Gastroesophageal sphincter (tissue), 4 donors: ENCODE data around the gene PRRX2. TPM values are rescaled to one million over a fixed set of nuclear protein-coding genes. Genes with fewer than 3 reads are reported as not detected.

ENCODE experiments used
- ATAC-seq: fragments of 150-250 bp; one replicate; pipeline ENCODE4 v1.9.1; 2016; ENCODE audit warnings: mild to moderate bottlenecking, moderate library complexity
- H3K27ac ChIP-seq, 4 donors: fragments of 200-600 bp; sonication (generic) in 3 of 4; 1 replicate in 3 of 4; 2 replicates in 1 of 4; pipeline ENCODE4 v1.5.1; 2016 to 2019
- H3K27me3 ChIP-seq: fragments of 200-600 bp; sonication (generic); one replicate; pipeline ENCODE4 v1.5.1; 2019
- H3K36me3 ChIP-seq, 2 donors: fragments of 200-600 bp; sonication (generic); one replicate each; pipeline ENCODE4 v1.5.1; 2019; ENCODE audit warnings: control low read depth in 1 of 2
- H3K4me1 ChIP-seq, 3 donors: fragments of 200-600 bp; sonication (generic); 1 replicate in 2 of 3; 2 replicates in 1 of 3; pipeline ENCODE4 v1.5.1; 2016 to 2019; ENCODE audit warnings: control low read depth in 2 of 3
- H3K4me3 ChIP-seq, 2 donors: fragments of 200-600 bp; sonication (generic); one replicate each; pipeline ENCODE4 v1.5.1; 2019; ENCODE audit warnings: mild to moderate bottlenecking in 1 of 2, moderate library complexity in 1 of 2
- H3K9me3 ChIP-seq, 3 donors: fragments of 200-600 bp; sonication (generic); one replicate each; pipeline ENCODE4 v1.5.1; 2017 to 2019; ENCODE audit warnings: control low read depth in 2 of 3
- CTCF ChIP-seq, 4 experiments: fragments of 200-600 bp in 2 of 4; fragments of 450-650 bp in 2 of 4; sonication (generic) in 1 of 4; IDR thresholded peaks; one replicate each; pipeline ENCODE4 v1.5.1; 2017 to 2019; ENCODE audit warnings: antibody characterized with exemption in 4 of 4, mild to moderate bottlenecking in 2 of 4, moderate library complexity in 2 of 4
- EP300 ChIP-seq: sonication (generic); formaldehyde crosslinking; IDR thresholded peaks from one replicate; pipeline ENCODE4 v1.6.1; 2017; ENCODE audit warnings: antibody characterized with exemption, mild to moderate bottlenecking
- POLR2A ChIP-seq, 2 donors: fragments of 450-650 bp; IDR thresholded peaks; one replicate each; pipeline ENCODE4 v1.6.1; 2017; ENCODE audit warnings: antibody characterized with exemption in 2 of 2, mild to moderate bottlenecking in 2 of 2, moderate library complexity in 1 of 2
- POLR2AphosphoS5 ChIP-seq: sonication (generic); formaldehyde crosslinking; IDR thresholded peaks from one replicate; pipeline ENCODE4 v1.6.1; 2017; ENCODE audit warnings: antibody characterized with exemption
- WGBS, 2 donors: methylation state at CpG; one replicate each; pipeline ENCODE4 v1.1.5; 2018; ENCODE audit warnings: low coverage in 1 of 2; 5-methylcytosine and 5-hydroxymethylcytosine counted together
- total RNA-seq, 4 donors: library from RNA; depleted of rRNA; stranded (reverse); fragments of >200 nt; gene quantifications; one replicate each; pipeline ENCODE4 v1.1.0, GENCODE V29; 2016

The PRRX2 gene
- total RNA-seq, 4 donors from 2014 or later = 0.93 to 12.1 (median 7.1) TPM

- Histone ChIP-seq H3K27me3 (no peaks in the 10 kb centered on the region), H3K4me1 (peaks cover 0 to 20% (median 5%) of the 10 kb centered on the region in 3 donors), H3K4me3 (no peak overlapping the region), H3K9me3 (no peaks in the 10 kb centered on the region), H3K36me3 (no peaks in the 10 kb centered on the region), H3K27ac (no peak overlapping the region)
- 75 to 87% methylated on average over 2 to 4 of the region's 6 CpGs for WGBS, 2 donors
- ATAC-seq = no peak
- TF ChIP-seq EP300 = no peak
- TF ChIP-seq POLR2AphosphoS5 = no peak
- TF ChIP-seq POLR2A (IDR thresholded peaks at IDR 0.05) = no peak
- no peak for TF ChIP-seq CTCF (IDR thresholded peaks at IDR 0.05)
Observed at GRCh38 chr9:129749575-129749974, 84.1 kb downstream of the PRRX2 start.

GRCh38 chr9:129750013-129750638 is 84.7 kb downstream of the PRRX2 start:
- Histone ChIP-seq H3K4me3 (no peak overlapping the region), H3K36me3 (no peaks in the 10 kb centered on the region), H3K27me3 (no peaks in the 10 kb centered on the region), H3K9me3 (no peaks in the 10 kb centered on the region), H3K4me1 (peaks cover 0 to 20% (median 5%) of the 10 kb centered on the region in 3 donors), H3K27ac (no peak overlapping the region)
- TF ChIP-seq CTCF (IDR thresholded peaks at IDR 0.05) = no peak
- peak; percentile 29 for ATAC-seq
- WGBS, 2 donors = 87 to 100% methylated on average over 1 to 3 of the region's 9 CpGs

- peak overlapping the region; percentile 2 to 46 for H3K4me3 ChIP-seq
- H3K9me3 ChIP-seq = no peaks in the 10 kb centered on the region
- H3K36me3 ChIP-seq = no peaks in the 10 kb centered on the region
- H3K4me1 ChIP-seq = peaks cover 0 to 20% (median 5%) of the 10 kb centered on the region in 3 donors
- no peaks in the 10 kb centered on the region for H3K27me3 ChIP-seq
- H3K27ac ChIP-seq = peak overlapping the region in 2 of 4 donors; percentile 9 to 26
- no peak for TF ChIP-seq POLR2A (IDR thresholded peaks at IDR 0.05)
- TF ChIP-seq CTCF (IDR thresholded peaks at IDR 0.05) = no peak
- TF ChIP-seq EP300 = no peak
- TF ChIP-seq POLR2AphosphoS5 = no peak
- 13 to 21% methylated on average over 3 to 12 of the region's 31 CpGs for WGBS, 2 donors
- no peak for ATAC-seq
Observed at GRCh38 chr9:129751841-129752801, 86.7 kb downstream of the PRRX2 start.

- Histone ChIP-seq H3K9me3 (no peaks in the 10 kb centered on the region), H3K27ac (peak within 1 kb of the TSS in 2 of 4 donors; percentile 9 to 26), H3K36me3 (no peaks in the 10 kb centered on the region), H3K4me3 (peak within 1 kb of the TSS; percentile 2 to 46), H3K27me3 (no peaks in the 10 kb centered on the region), H3K4me1 (peaks cover 0 to 20% (median 5%) of the 10 kb centered on the region in 3 donors)
- no peak for TF ChIP-seq POLR2AphosphoS5
- WGBS, 2 donors = 26 to 89% methylated on average over 2 to 7 of the region's 23 CpGs
- peak; percentile 91 for ATAC-seq
Observed at GRCh38 chr9:129752900-129753729, 87.7 kb downstream of the PRRX2 start, which contains the start of gene PTGES. PTGES (minus strand) TSS chr9:129753042; CDS start chr9:129753012, 30 bp downstream.

- no peak for TF ChIP-seq CTCF (IDR thresholded peaks at IDR 0.05)
- TF ChIP-seq POLR2A (IDR thresholded peaks at IDR 0.05) = no peak
- no peak for TF ChIP-seq POLR2AphosphoS5
- no peak for TF ChIP-seq EP300
- WGBS, 2 donors = 100% methylated on average over 1 of the region's 5 CpGs; no CpG with 5 or more reads in 1 of the 2 donors
- H3K4me3 ChIP-seq = no peak overlapping the region
- no peaks in the 10 kb centered on the region for H3K27me3 ChIP-seq
- H3K9me3 ChIP-seq = no peaks in the 10 kb centered on the region
- H3K4me1 ChIP-seq = peaks cover 0 to 20% (median 5%) of the 10 kb centered on the region in 3 donors
- no peak overlapping the region for H3K27ac ChIP-seq
- no peak for ATAC-seq
- H3K36me3 ChIP-seq = no peaks in the 10 kb centered on the region
Observed at GRCh38 chr9:129755151-129755550, 89.7 kb downstream of the PRRX2 start.
